HepG2 (cell line): Measurements from ENCODE around the gene SLFN14.

Experiments used
- CBX5 ChIP-seq: sonication (generic); formaldehyde crosslinking; IDR thresholded peaks from 2 replicates; pipeline ENCODE4 v1.4.0; 2020; ENCODE audit warnings: missing genetic modification reagents, borderline replicate concordance
- RARA ChIP-seq: IDR thresholded peaks from 2 replicates; pipeline ENCODE4 v1.6.1; 2016; ENCODE audit warnings: missing genetic modification reagents, missing compliant biosample characterization
- RXRB ChIP-seq: IDR thresholded peaks from 2 replicates; pipeline ENCODE4 v1.6.1; 2016; ENCODE audit warnings: borderline replicate concordance, missing genetic modification reagents, missing compliant biosample characterization
- TF ChIP-seq, protein P1 (sequence below): sonication (generic); formaldehyde crosslinking; IDR thresholded peaks from 2 replicates; pipeline ENCODE4 v1.9.0; 2021; ENCODE audit warnings: missing genetic modification reagents, borderline replicate concordance

GRCh38 chr17:35519906-35520442 lies 40.6 kb downstream of the SLFN14 start:
- TF ChIP-seq RXRB: no peak
- TF ChIP-seq RARA (CRISPR knock-in tag): no peak
- TF ChIP-seq, protein P1, sequence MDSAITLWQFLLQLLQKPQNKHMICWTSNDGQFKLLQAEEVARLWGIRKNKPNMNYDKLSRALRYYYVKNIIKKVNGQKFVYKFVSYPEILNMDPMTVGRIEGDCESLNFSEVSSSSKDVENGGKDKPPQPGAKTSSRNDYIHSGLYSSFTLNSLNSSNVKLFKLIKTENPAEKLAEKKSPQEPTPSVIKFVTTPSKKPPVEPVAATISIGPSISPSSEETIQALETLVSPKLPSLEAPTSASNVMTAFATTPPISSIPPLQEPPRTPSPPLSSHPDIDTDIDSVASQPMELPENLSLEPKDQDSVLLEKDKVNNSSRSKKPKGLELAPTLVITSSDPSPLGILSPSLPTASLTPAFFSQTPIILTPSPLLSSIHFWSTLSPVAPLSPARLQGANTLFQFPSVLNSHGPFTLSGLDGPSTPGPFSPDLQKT (CRISPR knock-in tag): no peak
- TF ChIP-seq CBX5 (CRISPR knock-in tag): no peak
